Measurements from ENCODE around the gene NANOS3. TPM values are rescaled to one million over a fixed set of nuclear protein-coding genes. Genes with fewer than 3 reads are reported as not detected.

NANOS3 gene
- total RNA-seq, 1 experiment from 2014 or later = 1.1 TPM

GRCh38 chr19:13830114-13830740 is 46.7 kb upstream of the NANOS3 start:
- peaks cover 27% of the 10 kb centered on the region for H3K4me1 Mint-ChIP-seq
- peaks cover 19% of the 10 kb centered on the region for H3K36me3 Mint-ChIP-seq
- H3K27me3 Mint-ChIP-seq (ENCODE audit: low read depth) = no peaks in the 10 kb centered on the region
- H3K27ac Mint-ChIP-seq = no peak overlapping the region
- DNase-seq (ENCODE audit: low spot score) (no peak), ATAC-seq (no peak)
- H3K4me3 Mint-ChIP-seq = no peak overlapping the region
- ChIA-PET CTCF (interaction anchor here (0.5 to 1.1 kb wide), 2 partner anchors 29 to 1402 kb away, joined by 3 read pairs; partner anchors contain the start of gene EPHX3), POLR2A (interaction anchor here (0.7 to 0.8 kb wide), 2 partner anchors 12 to 108 kb away, joined by 3 read pairs; no protein-coding TSS in a partner anchor)
- H3K9me3 Mint-ChIP-seq = no peaks in the 10 kb centered on the region
- TF ChIP-seq ATF6 (CRISPR knock-in tag; IDR thresholded peaks at IDR 0.05) (no peak), GABPB1 (CRISPR knock-in tag; IDR thresholded peaks at IDR 0.05) (no peak), ATF1 (CRISPR knock-in tag; IDR thresholded peaks at IDR 0.05) (no peak), NR3C1 (CRISPR knock-in tag; conservative IDR thresholded peaks at IDR 0.05; ENCODE audit: low read depth) (no peak), CREM (CRISPR knock-in tag; IDR thresholded peaks at IDR 0.05) (no peak), ZBTB21 (CRISPR knock-in tag; IDR thresholded peaks at IDR 0.05; ENCODE audit: borderline replicate concordance) (no peak), ZNF532 (CRISPR knock-in tag; IDR thresholded peaks at IDR 0.05; ENCODE audit: borderline replicate concordance) (no peak), ZSCAN18 (CRISPR knock-in tag; IDR thresholded peaks at IDR 0.05) (no peak), AR (CRISPR knock-in tag; IDR thresholded peaks at IDR 0.05) (no peak), FOXK1 (CRISPR knock-in tag; IDR thresholded peaks at IDR 0.05) (no peak), IRF2 (CRISPR knock-in tag; IDR thresholded peaks at IDR 0.05; ENCODE audit: borderline replicate concordance, low read depth) (no peak), ESRRA (CRISPR knock-in tag; IDR thresholded peaks at IDR 0.05; ENCODE audit: borderline replicate concordance) (no peak), ZBTB43 (CRISPR knock-in tag; IDR thresholded peaks at IDR 0.05) (no peak), E2F1 (CRISPR knock-in tag; IDR thresholded peaks at IDR 0.05) (no peak)
- TF ChIP-seq, protein P1, sequence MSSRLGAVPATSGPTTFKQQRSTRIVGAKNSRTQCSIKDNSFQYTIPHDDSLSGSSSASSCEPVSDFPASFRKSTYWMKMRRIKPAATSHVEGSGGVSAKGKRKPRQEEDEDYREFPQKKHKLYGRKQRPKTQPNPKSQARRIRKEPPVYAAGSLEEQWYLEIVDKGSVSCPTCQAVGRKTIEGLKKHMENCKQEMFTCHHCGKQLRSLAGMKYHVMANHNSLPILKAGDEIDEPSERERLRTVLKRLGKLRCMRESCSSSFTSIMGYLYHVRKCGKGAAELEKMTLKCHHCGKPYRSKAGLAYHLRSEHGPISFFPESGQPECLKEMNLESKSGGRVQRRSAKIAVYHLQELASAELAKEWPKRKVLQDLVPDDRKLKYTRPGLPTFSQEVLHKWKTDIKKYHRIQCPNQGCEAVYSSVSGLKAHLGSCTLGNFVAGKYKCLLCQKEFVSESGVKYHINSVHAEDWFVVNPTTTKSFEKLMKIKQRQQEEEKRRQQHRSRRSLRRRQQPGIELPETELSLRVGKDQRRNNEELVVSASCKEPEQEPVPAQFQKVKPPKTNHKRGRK (CRISPR knock-in tag; IDR thresholded peaks at IDR 0.05; ENCODE audit: borderline replicate concordance) = no peak
- TF ChIP-seq, protein P2, sequence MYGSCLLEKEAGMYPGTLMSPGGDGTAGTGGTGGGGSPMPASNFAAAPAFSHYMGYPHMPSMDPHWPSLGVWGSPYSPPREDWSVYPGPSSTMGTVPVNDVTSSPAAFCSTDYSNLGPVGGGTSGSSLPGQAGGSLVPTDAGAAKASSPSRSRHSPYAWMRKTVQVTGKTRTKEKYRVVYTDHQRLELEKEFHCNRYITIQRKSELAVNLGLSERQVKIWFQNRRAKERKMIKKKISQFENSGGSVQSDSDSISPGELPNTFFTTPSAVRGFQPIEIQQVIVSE (CRISPR knock-in tag; IDR thresholded peaks at IDR 0.05; ENCODE audit: borderline replicate concordance) = no peak

All from WTC11 (cell line).